SK-N-SH (cell line): Measurements from ENCODE around the gene DNAJB6. TPM values are rescaled to one million over a fixed set of nuclear protein-coding genes. Genes with fewer than 3 reads are reported as not detected.

Source experiments
- CTCF ChIA-PET: fragments of 300-600, 350-600 bp; formaldehyde crosslinking; extraction: SDS; loops from one replicate; lab custom pipeline; 2021; lab: Yijun Ruan, JAX
- POLR2A ChIA-PET: fragments of 350-600 bp; sonication (Branson Sonifier 250); formaldehyde crosslinking; extraction: SDS; loops from one replicate; lab custom pipeline; 2020; ENCODE audit warnings: antibody characterized with exemption, inconsistent platforms; lab: Yijun Ruan, JAX
- DNase-seq: peaks from one replicate; pipeline ENCODE4 v3.0.0; 2012
- H2AFZ ChIP-seq: fragments of 200-600 bp; sonication (generic); 2 replicates; pipeline ENCODE4 v1.8.1; 2016; ENCODE audit warnings: antibody characterized with exemption, mild to moderate bottlenecking, low read depth
- H3F3A ChIP-seq: fragments of 200-600 bp; sonication (generic); replicated peaks from 2 replicates; pipeline ENCODE3; 2016; ENCODE audit warnings: antibody characterized with exemption, mild to moderate bottlenecking; ENCODE audit not compliant: insufficient read depth
- H3K27ac ChIP-seq, 2 experiments: fragments of 200-500 bp in 1 of 2; fragments of 200-600 bp in 1 of 2; sonication (Bioruptor generic) in 1 of 2; sonication (generic), shearing (Covaris generic) in 1 of 2; 2 replicates each; pipeline versions ENCODE4 v1.5.1 to v1.6.1; 2014 to 2016; ENCODE audit warnings: low read depth in 2 of 2, inconsistent platforms in 1 of 2, low read length in 1 of 2, mild to moderate bottlenecking in 1 of 2, mixed read lengths in 1 of 2
- H3K27me3 ChIP-seq: fragments of 200-600 bp; sonication (generic), shearing (Covaris generic); 2 replicates; pipeline ENCODE4 v1.6.1; 2016; ENCODE audit warnings: mixed run types; ENCODE audit not compliant: insufficient read depth
- H3K36me3 ChIP-seq, 2 experiments: fragments of 200-500 bp in 1 of 2; fragments of 200-600 bp in 1 of 2; sonication (Bioruptor generic) in 1 of 2; sonication (generic) in 1 of 2; replicated peaks in 1 of 2; 2 replicates each; pipeline versions ENCODE3 to v1.5.1; 2014 to 2016; ENCODE audit warnings: low read length in 1 of 2, mild to moderate bottlenecking in 1 of 2; ENCODE audit not compliant: insufficient read depth in 2 of 2, control insufficient read depth in 1 of 2
- H3K4me1 ChIP-seq, 2 experiments: fragments of 200-500 bp in 1 of 2; fragments of 200-600 bp in 1 of 2; sonication (Bioruptor generic) in 1 of 2; sonication (generic), shearing (Covaris generic) in 1 of 2; 2 replicates each; pipeline versions ENCODE4 v1.5.1 to v1.6.1; 2014 to 2016; ENCODE audit warnings: low read depth in 1 of 2, low read length in 1 of 2, mixed run types in 1 of 2; ENCODE audit not compliant: insufficient read depth in 2 of 2, control insufficient read depth in 1 of 2
- H3K4me2 ChIP-seq: fragments of 200-600 bp; sonication (generic), shearing (Covaris generic); 2 replicates; pipeline ENCODE4 v1.6.1; 2017; ENCODE audit warnings: mixed run types
- H3K4me3 ChIP-seq, 2 experiments: fragments of 200-500 bp in 1 of 2; fragments of 200-600 bp in 1 of 2; sonication (Bioruptor generic) in 1 of 2; sonication (generic), shearing (Covaris generic) in 1 of 2; 2 replicates each; pipeline versions ENCODE4 v1.5.1 to v1.8.1; 2014 to 2016; ENCODE audit warnings: low read depth in 2 of 2, inconsistent platforms in 1 of 2, low read length in 1 of 2, mild to moderate bottlenecking in 1 of 2, mixed read lengths in 1 of 2, moderate library complexity in 1 of 2
- H3K79me2 ChIP-seq: fragments of 200-600 bp; sonication (generic); 2 replicates; pipeline ENCODE4 v1.8.1; 2017; ENCODE audit warnings: mild to moderate bottlenecking; ENCODE audit not compliant: insufficient read depth
- H3K9ac ChIP-seq: fragments of 200-600 bp; sonication (generic); 2 replicates; pipeline ENCODE4 v1.6.1; 2017; ENCODE audit warnings: mixed run types
- H3K9me2 ChIP-seq: fragments of 200-600 bp; sonication (generic); 2 replicates; pipeline ENCODE4 v1.6.1; 2017; ENCODE audit warnings: mixed run types
- H3K9me3 ChIP-seq: fragments of 200-600 bp; sonication (generic); 2 replicates; pipeline ENCODE4 v1.6.1; 2017; ENCODE audit warnings: mixed run types, mild to moderate bottlenecking, moderate library complexity
- H4K20me1 ChIP-seq: fragments of 200-600 bp; sonication (generic); 2 replicates; pipeline ENCODE4 v1.6.1; 2017; ENCODE audit warnings: mild to moderate bottlenecking, mixed run types; ENCODE audit not compliant: insufficient read depth
- CHD2 ChIP-seq: fragments of 150-350 bp; IDR thresholded peaks from 2 replicates; pipeline ENCODE4 v1.6.1; 2018; ENCODE audit warnings: low read length; ENCODE audit not compliant: partially characterized antibody
- CTCF ChIP-seq: fragments of 200-600 bp; sonication (generic); IDR thresholded peaks from 2 replicates; pipeline ENCODE4 v1.6.1; 2017; ENCODE audit warnings: antibody characterized with exemption, mild to moderate bottlenecking, moderate library complexity
- IRF3 ChIP-seq: fragments of 150-350 bp; IDR thresholded peaks from 2 replicates; pipeline ENCODE4 v1.6.1; 2016; ENCODE audit warnings: mild to moderate bottlenecking, low read depth, low read length
- MXI1 ChIP-seq: IDR thresholded peaks from 2 replicates; pipeline ENCODE4 v1.6.1; 2012; ENCODE audit warnings: mild to moderate bottlenecking, low read depth, low read length, improper control_type of control experiment
- NRF1 ChIP-seq: IDR thresholded peaks from 2 replicates; pipeline ENCODE4 v1.6.1; 2012; ENCODE audit warnings: low read depth, mild to moderate bottlenecking, low read length
- SMC3 ChIP-seq: IDR thresholded peaks from 2 replicates; pipeline ENCODE4 v1.6.1; 2012; ENCODE audit warnings: low read depth, low read length, improper control_type of control experiment
- YY1 ChIP-seq: IDR thresholded peaks from 2 replicates; pipeline ENCODE4 v1.4.0; 2012; ENCODE audit warnings: low read depth, mild to moderate bottlenecking
- WGBS: methylation state at CpG from one replicate; pipeline ENCODE4 v1.1.6; 2017; ENCODE audit warnings: low lambda C conversion rate; 5-methylcytosine and 5-hydroxymethylcytosine counted together
- polyA plus RNA-seq, 3 experiments: library from polyadenylated mRNA; depleted of rRNA; stranded (reverse); fragments of >200 nt; gene quantifications; 2 replicates each; pipeline ENCODE4 v1.2.3, GENCODE V29; 2012

Gene DNAJB6
- polyA plus RNA-seq, 1 of the 3 experiments (the other 2 are of a cell fraction): 176 TPM

GRCh38 chr7:157430721-157431120, 93.9 kb downstream of the DNAJB6 start:
- TF ChIP-seq IRF3: no peak
- TF ChIP-seq, all 33 proteins: peak for 0
- CTCF ChIA-PET: interaction anchor here (0.7 to 1.3 kb wide), 5 partner anchors 14 to 381 kb away, joined by 3 to 4 read pairs (median 3); no protein-coding TSS in a partner anchor
- no peak for DNase-seq
- Histone ChIP-seq H3K9me3 (no peaks in the 10 kb centered on the region), H2AFZ (no peak overlapping the region), H3K4me1 (peaks cover 0 to 11% of the 10 kb centered on the region in 2 experiments; a peak in 1 of 4 replicates), H3K79me2 (no peaks in the 10 kb centered on the region), H3K4me2 (no peak overlapping the region), H3K27me3 (no peaks in the 10 kb centered on the region), H3K9ac (no peak overlapping the region), H4K20me1 (no peaks in the 10 kb centered on the region), H3K27ac (no peak overlapping the region), H3K4me3 (no peak overlapping the region), H3F3A (no peaks in the 10 kb centered on the region), H3K36me3 (no peaks in the 10 kb centered on the region), H3K9me2 (no peaks in the 10 kb centered on the region)
- POLR2A ChIA-PET: no interaction called here
- 58% methylated on average over 7 of the region's 7 CpGs for WGBS

- Histone ChIP-seq H3K9me3 (no peaks in the 10 kb centered on the region), H2AFZ (no peak overlapping the region), H3K79me2 (no peaks in the 10 kb centered on the region), H3K9ac (no peak overlapping the region), H3K4me2 (no peak overlapping the region), H3K4me3 (no peak overlapping the region), H3K27me3 (no peaks in the 10 kb centered on the region), H3K4me1 (peaks cover 0 to 11% of the 10 kb centered on the region in 2 experiments; a peak in 1 of 4 replicates), H3F3A (no peaks in the 10 kb centered on the region), H3K9me2 (no peaks in the 10 kb centered on the region), H4K20me1 (no peaks in the 10 kb centered on the region), H3K36me3 (no peaks in the 10 kb centered on the region), H3K27ac (no peak overlapping the region)
- WGBS: 79% methylated on average over 16 of the region's 29 CpGs
- TF ChIP-seq CHD2 (no peak), YY1 (no peak), SMC3 (no peak), NRF1 (no peak), MXI1 (no peak), IRF3 (no peak), CTCF (no peak)
- ChIA-PET CTCF (interaction anchor here (0.6 to 2.4 kb wide), 14 partner anchors 13 to 922 kb away, joined by 3 to 11 read pairs (median 4); no protein-coding TSS in a partner anchor), POLR2A (no interaction called here)
- DNase-seq: no peak
Observed at GRCh38 chr7:157431173-157431950, 94.6 kb downstream of the DNAJB6 start.
